ENCODE measurements around the gene TMEM18. TPM values are rescaled to one million over a fixed set of nuclear protein-coding genes. Genes with fewer than 3 reads are reported as not detected.

The TMEM18 gene
- total and polyA plus RNA-seq, 4 donors: 19.5 to 36.0 (median 21.4) TPM

- no peak overlapping the region for H3K4me3 ChIP-seq
- TF ChIP-seq CTCF (IDR thresholded peaks at IDR 0.05; ENCODE audit: control extremely low read depth, extremely low read depth): no peak
- H3K9me3 ChIP-seq (ENCODE audit: control insufficient read depth in 4 of 4, insufficient read depth in 3 of 4, low read length in 3 of 4): peaks cover 0 to 20% (median 9%) of the 10 kb centered on the region in 4 donors
- peaks cover 17 to 43% (median 25%) of the 10 kb centered on the region in 4 donors for H3K36me3 ChIP-seq (ENCODE audit: control insufficient read depth in 4 of 4, insufficient read depth in 4 of 4, low read length in 4 of 4)
- 87 to 94% methylated on average over 3 of the region's 3 CpGs for WGBS, 2 donors
- H3K9ac ChIP-seq (ENCODE audit: insufficient read depth in 1 of 2, low read length in 2 of 2): no peak overlapping the region
- no peak overlapping the region for H3K27ac ChIP-seq (ENCODE audit: low read depth in 1 of 2, low read length in 1 of 2)
- ATAC-seq (ENCODE audit: insufficient read depth, low FRiP score) (no peak), DNase-seq (no peak)
- peaks cover 0 to 5% (median 0%) of the 10 kb centered on the region in 3 donors for H3K27me3 ChIP-seq (ENCODE audit: control insufficient read depth in 3 of 3, insufficient read depth in 3 of 3, low read length in 2 of 3)
- H3K4me1 ChIP-seq (ENCODE audit: control insufficient read depth in 5 of 5, insufficient read depth in 5 of 5, low read length in 5 of 5): peaks cover 0 to 4% (median 0%) of the 10 kb centered on the region in 5 donors
Measured at GRCh38 chr2:664063-664462, 13.1 kb downstream of the TMEM18 start.

GRCh38 chr2:663221-663620, 14.0 kb downstream of the TMEM18 start:
- DNase-seq (no peak), ATAC-seq (ENCODE audit: insufficient read depth, low FRiP score) (no peak)
- H3K9ac ChIP-seq (ENCODE audit: insufficient read depth in 1 of 2, low read length in 2 of 2): no peak overlapping the region
- peaks cover 9 to 35% (median 18%) of the 10 kb centered on the region in 4 donors for H3K36me3 ChIP-seq (ENCODE audit: control insufficient read depth in 4 of 4, insufficient read depth in 4 of 4, low read length in 4 of 4)
- H3K27ac ChIP-seq (ENCODE audit: low read depth in 1 of 2, low read length in 1 of 2): no peak overlapping the region
- H3K9me3 ChIP-seq (ENCODE audit: control insufficient read depth in 4 of 4, insufficient read depth in 3 of 4, low read length in 3 of 4): peaks cover 0 to 20% (median 9%) of the 10 kb centered on the region in 4 donors
- peaks cover 0 to 4% (median 0%) of the 10 kb centered on the region in 5 donors for H3K4me1 ChIP-seq (ENCODE audit: control insufficient read depth in 5 of 5, insufficient read depth in 5 of 5, low read length in 5 of 5)
- WGBS, 2 donors: 82 to 86% methylated on average over 13 of the region's 13 CpGs
- H3K4me3 ChIP-seq: no peak overlapping the region
- H3K27me3 ChIP-seq (ENCODE audit: control insufficient read depth in 3 of 3, insufficient read depth in 3 of 3, low read length in 2 of 3): peaks cover 0 to 8% (median 0%) of the 10 kb centered on the region in 3 donors
- no peak for TF ChIP-seq CTCF (IDR thresholded peaks at IDR 0.05; ENCODE audit: control extremely low read depth, extremely low read depth)

GRCh38 chr2:661360-661635, 15.9 kb downstream of the TMEM18 start:
- Histone ChIP-seq H3K4me3 (no peak overlapping the region), H3K9ac (ENCODE audit: insufficient read depth in 1 of 2, low read length in 2 of 2) (no peak overlapping the region), H3K4me1 (ENCODE audit: control insufficient read depth in 5 of 5, insufficient read depth in 5 of 5, low read length in 5 of 5) (peaks cover 0 to 4% (median 0%) of the 10 kb centered on the region in 5 donors), H3K9me3 (ENCODE audit: control insufficient read depth in 4 of 4, insufficient read depth in 3 of 4, low read length in 3 of 4) (peaks cover 0 to 16% (median 9%) of the 10 kb centered on the region in 4 donors), H3K36me3 (ENCODE audit: control insufficient read depth in 4 of 4, insufficient read depth in 4 of 4, low read length in 4 of 4) (peaks cover 2 to 17% (median 10%) of the 10 kb centered on the region in 4 donors), H3K27me3 (ENCODE audit: control insufficient read depth in 3 of 3, insufficient read depth in 3 of 3, low read length in 2 of 3) (peaks cover 0 to 8% (median 0%) of the 10 kb centered on the region in 3 donors), H3K27ac (ENCODE audit: low read depth in 1 of 2, low read length in 1 of 2) (no peak overlapping the region)
- DNase-seq (no peak), ATAC-seq (ENCODE audit: insufficient read depth, low FRiP score) (no peak)
- no peak for TF ChIP-seq CTCF (IDR thresholded peaks at IDR 0.05; ENCODE audit: control extremely low read depth, extremely low read depth)
- WGBS, 2 donors: 89 to 92% methylated on average over 12 of the region's 12 CpGs

Measured in lung (tissue), 12 donors.